MM.1S (cell line): ENCODE results near the gene ATOH8.

Experiments used
- DNase-seq: peaks from one replicate; pipeline ENCODE4 v3.0.0-alpha.2; 2015
- H2AFZ ChIP-seq: fragments of 300-600 bp; sonication (generic); 2 replicates; pipeline ENCODE4 v1.6.0; 2016; ENCODE audit warnings: antibody characterized with exemption, low read length
- H3F3A ChIP-seq: fragments of 300-600 bp; sonication (generic); 2 replicates; pipeline ENCODE4 v1.6.1; 2016; ENCODE audit warnings: mild to moderate bottlenecking, antibody characterized with exemption, low read length, moderate library complexity, mixed read lengths; ENCODE audit not compliant: insufficient read depth
- H3K27ac ChIP-seq: fragments of 300-600 bp; sonication (generic); 2 replicates; pipeline ENCODE4 v1.5.1; 2016; ENCODE audit warnings: mild to moderate bottlenecking, low read length
- H3K27me3 ChIP-seq: fragments of 300-600 bp; sonication (generic); replicated peaks from 2 replicates; pipeline ENCODE4 v1.6.0; 2016; ENCODE audit warnings: low read length; ENCODE audit not compliant: insufficient read depth
- H3K36me3 ChIP-seq: fragments of 300-600 bp; sonication (generic); replicated peaks from 2 replicates; pipeline ENCODE4 v1.6.1; 2016; ENCODE audit warnings: mild to moderate bottlenecking, low read length, mixed read lengths; ENCODE audit not compliant: insufficient read depth
- H3K4me1 ChIP-seq: fragments of 300-600 bp; sonication (generic); 2 replicates; pipeline ENCODE4 v1.6.1; 2016; ENCODE audit warnings: low read length, mixed read lengths
- H3K4me2 ChIP-seq: fragments of 300-600 bp; sonication (generic); 2 replicates; pipeline ENCODE4 v1.6.0; 2016; ENCODE audit warnings: low read depth, low read length
- H3K4me3 ChIP-seq: fragments of 300-600 bp; sonication (generic); 2 replicates; pipeline ENCODE4 v1.5.1; 2016; ENCODE audit warnings: low read length, mixed read lengths
- H3K79me2 ChIP-seq: fragments of 300-600 bp; sonication (generic); 2 replicates; pipeline ENCODE4 v1.6.1; 2016; ENCODE audit warnings: mixed run types, low read length, mixed read lengths
- H3K9ac ChIP-seq: fragments of 300-600 bp; sonication (generic); 2 replicates; pipeline ENCODE4 v1.6.1; 2016; ENCODE audit warnings: low read length, mixed read lengths
- H3K9me2 ChIP-seq: fragments of 300-600 bp; sonication (generic); replicated peaks from 2 replicates; pipeline ENCODE4 v1.6.1; 2016; ENCODE audit warnings: mild to moderate bottlenecking, low read length, mixed read lengths; ENCODE audit not compliant: insufficient read depth
- H3K9me3 ChIP-seq: fragments of 300-600 bp; sonication (generic); replicated peaks from 2 replicates; pipeline ENCODE4 v1.6.1; 2016; ENCODE audit warnings: mild to moderate bottlenecking, low read length, mixed read lengths; ENCODE audit not compliant: insufficient read depth
- H4K20me1 ChIP-seq: fragments of 300-600 bp; sonication (generic); 2 replicates; pipeline ENCODE4 v1.6.1; 2016; ENCODE audit warnings: mild to moderate bottlenecking, low read length, moderate library complexity, mixed read lengths; ENCODE audit not compliant: insufficient read depth
- CTCF ChIP-seq: fragments of 300-600 bp; sonication (generic); IDR thresholded peaks from 2 replicates; pipeline ENCODE4 v1.5.1; 2016; ENCODE audit warnings: antibody characterized with exemption, low read length, mixed read lengths
- EZH2 ChIP-seq: fragments of 300-600 bp; sonication (generic); optimal IDR thresholded peaks from 2 replicates; pipeline ENCODE3; 2017; ENCODE audit warnings: low read depth, mild to moderate bottlenecking, antibody characterized with exemption, low read length, mixed read lengths
- EZH2phosphoT487 ChIP-seq: fragments of 300-600 bp; sonication (generic); IDR thresholded peaks from 2 replicates; pipeline ENCODE4 v1.6.1; 2018; ENCODE audit warnings: antibody characterized with exemption, low read length

ATOH8 gene

GRCh38 chr2:85744741-85745601 lies 8.8 kb upstream of the ATOH8 start:
- DNase-seq: no peak
- Histone ChIP-seq H4K20me1 (no peaks in the 10 kb centered on the region), H3K9ac (no peak overlapping the region), H3F3A (peaks cover 18% of the 10 kb centered on the region), H3K4me2 (no peak overlapping the region), H3K36me3 (no peaks in the 10 kb centered on the region), H3K9me2 (no peaks in the 10 kb centered on the region), H3K27me3 (no peaks in the 10 kb centered on the region), H3K4me1 (peaks cover 24% of the 10 kb centered on the region), H3K79me2 (no peaks in the 10 kb centered on the region), H2AFZ (no peak overlapping the region), H3K4me3 (no peak overlapping the region), H3K27ac (no peak overlapping the region), H3K9me3 (no peaks in the 10 kb centered on the region)
- TF ChIP-seq CTCF (no peak), EZH2phosphoT487 (no peak), EZH2 (no peak)

- no peaks in the 10 kb centered on the region for H3K36me3 ChIP-seq
- no peak for DNase-seq
- H3K9ac ChIP-seq: no peak overlapping the region
- no peaks in the 10 kb centered on the region for H4K20me1 ChIP-seq
- H3K9me3 ChIP-seq: no peaks in the 10 kb centered on the region
- no peaks in the 10 kb centered on the region for H3K27me3 ChIP-seq
- no peaks in the 10 kb centered on the region for H3K79me2 ChIP-seq
- H3K4me1 ChIP-seq: peaks cover 24% of the 10 kb centered on the region
- H3K9me2 ChIP-seq: no peaks in the 10 kb centered on the region
- no peak overlapping the region for H3K4me3 ChIP-seq
- H3K4me2 ChIP-seq: no peak overlapping the region
- no peak overlapping the region for H3K27ac ChIP-seq
- H2AFZ ChIP-seq: no peak overlapping the region
- no peak for TF ChIP-seq CTCF
- TF ChIP-seq EZH2phosphoT487: no peak
- no peak for TF ChIP-seq EZH2
- peaks cover 18% of the 10 kb centered on the region for H3F3A ChIP-seq
Measured at GRCh38 chr2:85745619-85746018, 8.2 kb upstream of the ATOH8 start.

GRCh38 chr2:85746321-85747004 lies 7.3 kb upstream of the ATOH8 start:
- no peak for DNase-seq
- no peaks in the 10 kb centered on the region for H3K9me3 ChIP-seq
- peaks cover 5% of the 10 kb centered on the region; the same call in 1 of the 2 replicates for H3K27me3 ChIP-seq
- no peaks in the 10 kb centered on the region for H3K36me3 ChIP-seq
- TF ChIP-seq EZH2phosphoT487 (no peak), EZH2 (no peak), CTCF (no peak)
- H3K79me2 ChIP-seq: no peaks in the 10 kb centered on the region
- H4K20me1 ChIP-seq: no peaks in the 10 kb centered on the region
- no peak overlapping the region for H3K4me3 ChIP-seq
- H3K9me2 ChIP-seq: no peaks in the 10 kb centered on the region
- H3F3A ChIP-seq: peaks cover 18% of the 10 kb centered on the region
- H3K9ac ChIP-seq: no peak overlapping the region
- no peak overlapping the region for H2AFZ ChIP-seq
- H3K27ac ChIP-seq: no peak overlapping the region
- peaks cover 24% of the 10 kb centered on the region for H3K4me1 ChIP-seq
- no peak overlapping the region for H3K4me2 ChIP-seq
